ENCODE data around the gene EPM2AIP1.

Gene EPM2AIP1

DNA sequence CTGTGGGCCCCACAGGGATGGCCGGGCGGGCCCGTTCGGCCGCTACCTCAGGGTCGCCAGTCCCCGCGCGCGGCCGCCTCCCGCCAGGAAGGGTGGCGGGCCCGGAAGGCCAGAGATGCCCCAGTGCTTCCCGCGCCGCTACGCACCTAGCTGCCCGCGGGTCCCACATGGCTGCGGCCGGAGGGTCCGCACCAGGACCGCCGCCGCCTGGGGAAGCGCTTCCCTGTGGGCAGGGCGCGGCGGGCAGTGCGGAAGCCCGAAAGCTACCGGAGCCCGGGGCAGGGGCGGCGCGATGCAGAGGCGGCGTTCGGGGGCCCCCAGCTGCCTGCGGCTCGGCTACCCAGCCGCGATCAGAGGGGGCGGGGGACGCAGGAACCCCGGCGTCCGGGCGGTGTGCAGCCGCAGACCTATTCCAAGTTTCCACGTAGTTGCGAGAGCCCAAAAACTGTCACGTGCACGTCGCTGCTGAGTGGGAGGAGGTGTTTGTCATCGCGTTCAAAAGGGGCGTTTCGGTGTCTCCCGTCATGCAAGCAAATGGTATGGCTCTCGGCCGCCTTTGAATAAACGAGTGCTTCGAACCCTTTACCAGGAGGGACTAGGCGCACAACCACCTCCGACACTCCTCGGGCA lies 48.2 kb downstream of the EPM2AIP1 start, which contains the start of gene TRANK1:
Gene TRANK1, minus strand, starts transcription at position 414 of the 630 bp plus-strand sequence. Its CDS starts 245 bp downstream, at position 169.
- no peak for DNase-seq

DNA sequence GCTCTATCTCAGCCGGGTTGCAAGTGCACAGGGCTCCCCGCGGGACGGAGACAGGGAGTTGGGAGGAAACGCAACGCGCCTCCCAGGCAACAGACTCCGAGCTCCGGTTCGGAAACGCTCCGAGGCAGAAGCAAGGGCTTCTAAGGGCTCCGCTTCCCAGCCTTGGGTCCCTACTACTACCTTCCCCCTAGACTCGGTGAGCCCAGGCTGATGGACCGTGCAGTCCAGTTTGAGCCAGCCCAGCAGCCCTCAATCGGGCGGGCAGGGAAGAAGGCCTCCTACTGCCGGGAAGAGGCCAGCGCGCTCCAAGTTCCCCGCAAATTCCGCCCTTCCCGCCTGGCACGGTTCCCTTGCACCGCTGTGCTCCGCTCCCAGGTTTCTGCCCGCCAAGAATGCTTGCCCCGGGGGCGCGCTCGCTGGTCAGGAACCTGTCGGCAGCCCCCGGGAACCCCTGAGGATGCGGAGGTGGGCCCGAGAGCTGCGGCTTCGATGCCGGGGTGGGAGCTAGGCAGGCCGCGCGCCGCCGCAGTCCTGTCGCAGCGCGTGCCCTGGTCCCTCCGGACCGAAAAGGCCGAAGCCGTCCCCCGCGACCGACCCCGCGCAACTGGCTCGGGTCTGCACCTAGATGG lies 48.8 kb downstream of the EPM2AIP1 start:
- no peak for DNase-seq

DNA sequence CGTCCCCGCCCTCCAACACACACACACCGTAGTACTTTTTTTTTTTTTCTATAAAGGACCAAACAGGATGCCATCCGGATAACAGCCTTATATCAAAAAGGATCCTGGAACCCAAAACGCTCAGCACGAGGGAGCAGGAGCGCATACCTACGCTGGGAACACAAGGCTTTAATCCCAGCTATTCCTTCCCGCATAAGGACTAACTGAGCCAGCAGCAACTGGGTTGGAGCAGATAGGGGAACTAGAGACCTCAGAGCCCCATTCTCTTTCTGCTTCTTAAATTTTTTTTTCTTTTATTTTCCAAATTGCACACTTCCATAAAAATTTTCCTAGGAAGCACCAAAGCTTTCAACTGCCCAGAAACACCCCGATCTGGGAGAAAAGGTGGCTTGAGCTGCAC lies 49.3 kb downstream of the EPM2AIP1 start:
- DNase-seq: no peak

DNA sequence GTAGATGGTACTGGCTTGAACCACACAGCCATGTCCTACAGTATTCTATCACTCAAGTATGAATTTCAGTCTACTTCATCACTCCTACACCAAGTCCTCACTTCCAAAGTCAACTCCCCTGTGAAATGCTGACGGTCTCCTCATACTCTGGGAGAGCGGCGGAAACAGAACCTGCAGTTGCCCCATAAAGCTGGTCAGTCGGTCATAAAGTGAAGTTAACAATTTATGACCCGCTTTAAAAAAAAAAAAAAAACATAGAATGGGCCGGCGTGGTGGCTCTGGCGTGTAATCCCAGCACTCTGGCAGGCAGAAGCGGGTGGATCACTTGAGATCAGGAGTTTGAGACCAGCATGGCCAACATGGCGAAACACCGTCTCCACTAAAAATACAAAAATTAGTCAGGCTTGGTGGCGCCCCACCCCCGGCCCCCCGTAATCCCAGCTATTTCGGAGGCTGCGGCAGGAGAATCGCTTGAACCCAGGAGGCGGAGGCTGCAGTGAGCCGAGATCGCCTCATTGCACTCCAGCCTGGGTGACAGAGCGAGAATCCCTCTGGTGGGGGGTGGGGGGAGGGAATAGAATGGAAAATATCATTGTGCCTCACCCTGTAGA lies 50.2 kb downstream of the EPM2AIP1 start:
- DNase-seq: no peak

DNA sequence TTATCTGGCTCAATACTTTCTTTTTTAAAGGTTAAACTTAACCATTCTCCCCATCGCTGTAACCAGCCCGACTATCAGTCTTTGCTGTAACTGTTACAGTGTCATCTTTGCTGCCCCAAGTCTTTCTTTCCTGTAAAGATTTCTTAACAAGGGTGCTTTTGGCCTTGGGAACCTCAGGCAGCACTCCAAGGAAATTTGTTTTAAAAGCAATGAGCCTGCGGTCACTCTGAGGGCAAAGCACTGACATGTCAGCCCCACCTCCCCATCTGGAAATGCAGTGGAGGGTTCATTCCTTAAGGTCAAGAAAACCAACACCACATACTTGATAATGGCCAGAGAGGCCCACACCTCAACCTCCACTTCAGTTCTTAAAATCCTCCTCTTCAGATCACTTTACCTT lies 51.3 kb downstream of the EPM2AIP1 start:
- no peak for DNase-seq

DNA sequence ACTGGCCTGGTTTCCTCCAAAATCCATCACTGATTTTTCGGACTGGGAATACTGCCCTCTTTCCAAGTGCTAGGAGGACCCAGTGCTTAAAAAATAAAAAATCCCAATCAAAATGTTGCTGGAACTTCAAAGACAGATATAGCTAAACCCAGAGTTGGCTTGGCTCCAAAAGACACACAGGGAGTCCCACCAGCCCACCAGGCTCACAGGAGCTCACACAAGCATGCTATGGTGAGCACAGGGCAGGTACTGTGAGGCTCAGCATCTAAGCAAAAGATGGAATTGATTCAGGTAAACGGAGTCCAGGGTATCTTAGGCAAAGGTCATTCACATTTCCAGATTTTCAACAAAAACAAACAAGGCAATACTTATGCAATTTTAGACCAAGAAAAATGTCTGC lies 51.8 kb downstream of the EPM2AIP1 start:
- no peak for DNase-seq

DNA sequence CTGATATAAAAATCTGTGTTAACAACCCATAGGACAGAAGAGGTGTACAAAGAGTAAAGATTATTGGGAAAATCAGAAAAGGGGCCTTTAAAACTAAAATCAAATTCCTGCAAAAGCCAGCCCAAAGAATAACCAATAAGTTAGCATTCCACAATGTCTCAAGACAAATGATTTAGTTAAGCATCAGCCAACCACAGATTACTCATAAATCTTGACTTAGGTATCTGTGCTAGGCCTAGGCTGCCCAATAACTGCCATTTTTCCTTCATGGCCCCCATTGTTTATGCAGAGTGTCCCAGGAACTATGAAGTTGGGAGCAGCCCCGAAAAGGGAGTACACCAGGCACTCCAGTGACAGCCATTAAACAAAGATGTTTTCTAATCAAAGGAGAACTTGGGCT lies 55.4 kb downstream of the EPM2AIP1 start:
- no peak for DNase-seq

Data from cortex of kidney (tissue), 1 donor.